Epithelial cell of proximal tubule (primary cell): Measurements from ENCODE around the gene TRPC6. TPM values are rescaled to one million over a fixed set of nuclear protein-coding genes. Genes with fewer than 3 reads are reported as not detected.
"Not testable (repeated sequence)": the region's sequence is repeated elsewhere in the genome, so short reads cannot be mapped to it uniquely, and the experiment has no call there.

ENCODE experiments used
- DNase-seq: peaks from one replicate; pipeline ENCODE4 v3.0.0-alpha.2; 2011; ENCODE audit warnings: low read depth
- H3K4me3 ChIP-seq: 2 replicates; pipeline ENCODE4 v1.5.1; 2011; ENCODE audit warnings: low read depth, mild to moderate bottlenecking, low read length
- CTCF ChIP-seq: conservative IDR thresholded peaks from 2 replicates; pipeline ENCODE4 v1.5.1; 2012; ENCODE audit warnings: low read depth, mild to moderate bottlenecking, low read length
- total RNA-seq: library from RNA; depleted of rRNA; stranded (reverse); fragments of >200 nt; gene quantifications from 2 replicates; pipeline ENCODE4 v1.2.3, GENCODE V29; 2015

Gene TRPC6
- total RNA-seq, 1 donor from 2014 or later: 0.35 TPM

GRCh38 chr11:101445761-101446160 is 138.0 kb downstream of the TRPC6 start:
- no peak for DNase-seq
- no peak overlapping the region for H3K4me3 ChIP-seq
- no peak for TF ChIP-seq CTCF

- no peak for DNase-seq
- TF ChIP-seq CTCF: no peak
- H3K4me3 ChIP-seq: no peak overlapping the region
Measured at GRCh38 chr11:101444851-101445250, 139.0 kb downstream of the TRPC6 start.

GRCh38 chr11:101444164-101444563 is 139.6 kb downstream of the TRPC6 start:
- H3K4me3 ChIP-seq: no peak overlapping the region
- DNase-seq: no peak
- no peak for TF ChIP-seq CTCF

- H3K4me3 ChIP-seq: no peak overlapping the region
- no peak for DNase-seq
- TF ChIP-seq CTCF: no peak
Measured at GRCh38 chr11:101442936-101443521, 140.8 kb downstream of the TRPC6 start.

- no peak for TF ChIP-seq CTCF
- H3K4me3 ChIP-seq: no peak overlapping the region
- DNase-seq: no peak
Measured at GRCh38 chr11:101442171-101442570, 141.6 kb downstream of the TRPC6 start.

- no peak for TF ChIP-seq CTCF
- H3K4me3 ChIP-seq: no peak overlapping the region
- DNase-seq: no peak
Measured at GRCh38 chr11:101441747-101442146, 142.1 kb downstream of the TRPC6 start.

GRCh38 chr11:101439488-101439887 is 144.3 kb downstream of the TRPC6 start:
- no peak for TF ChIP-seq CTCF
- no peak for DNase-seq
- no peak overlapping the region for H3K4me3 ChIP-seq

GRCh38 chr11:101438708-101439107 is 145.1 kb downstream of the TRPC6 start:
- DNase-seq, H3K4me3 ChIP-seq: not testable (repeated sequence)
